Left renal cortex interstitium (tissue), 4 donors: ENCODE data around the gene VIPR2. TPM values are rescaled to one million over a fixed set of nuclear protein-coding genes. Genes with fewer than 3 reads are reported as not detected.
"Not testable (repeated sequence)": the region's sequence is repeated elsewhere in the genome, so short reads cannot be mapped to it uniquely, and the experiment has no call there.

ENCODE experiments used
- DNase-seq, 4 donors: peaks; one replicate each; pipeline ENCODE4 v3.0.0-alpha.2; 2013; ENCODE audit warnings: low read depth in 4 of 4, low spot score in 2 of 4, missing footprints in 1 of 4
- polyA plus RNA-seq, 4 donors: library from polyadenylated mRNA; unstranded; fragments of 120-200 nt; gene quantifications; one replicate each; pipeline ENCODE4 v1.2.1, GENCODE V29; 2013; ENCODE audit not compliant: insufficient read length in 4 of 4

The VIPR2 gene
- polyA plus RNA-seq, 4 donors, result 2.5 to 3.8 (median 3.7) TPM

DNA sequence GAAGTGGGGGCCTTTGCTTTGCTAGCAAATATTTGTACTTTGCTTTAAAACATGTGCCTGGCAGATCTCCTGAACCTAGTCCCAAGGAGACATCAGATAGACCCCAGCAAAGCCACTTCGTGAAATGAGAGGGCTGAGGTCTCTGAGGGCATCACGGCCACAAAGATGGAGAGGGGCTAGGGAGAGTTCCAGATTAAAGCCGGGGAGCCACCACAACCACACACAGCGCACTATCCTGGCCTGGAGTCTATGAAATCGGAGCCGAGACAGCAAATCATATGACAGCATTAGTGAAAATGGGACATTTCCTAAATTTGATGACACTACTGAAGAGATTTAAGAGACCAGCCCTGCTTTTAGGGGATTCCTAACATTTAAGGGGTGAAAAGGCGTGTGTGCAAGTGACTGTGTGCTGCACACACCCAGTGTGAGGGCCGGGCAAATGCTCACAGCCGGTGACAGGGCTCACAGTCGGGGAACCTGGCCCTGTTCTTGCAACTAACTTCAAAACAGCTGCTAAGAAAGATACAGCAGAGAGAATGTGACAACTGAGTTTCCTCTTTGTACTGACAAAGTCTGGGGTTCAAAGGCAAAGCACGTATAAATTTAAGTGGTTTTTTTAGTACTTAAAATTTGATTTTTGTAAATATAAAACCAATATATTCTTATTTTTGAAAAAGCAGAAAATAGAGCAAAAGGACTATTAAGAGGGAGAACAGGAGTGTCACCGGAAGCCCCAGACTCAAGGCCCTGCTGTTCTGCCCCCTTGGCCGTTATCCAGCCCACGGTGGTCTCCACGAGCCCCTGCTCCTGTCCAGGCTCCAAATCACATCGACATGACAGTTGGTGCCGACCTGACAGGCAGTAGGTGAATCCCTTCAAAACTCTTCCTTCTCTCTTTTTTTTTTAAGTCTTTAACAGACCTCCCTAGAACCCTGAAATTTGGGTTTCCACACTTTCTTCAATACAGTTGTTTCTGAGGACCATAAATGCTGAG, 49.5 kb downstream of the VIPR2 start:
- no peak for DNase-seq

DNA sequence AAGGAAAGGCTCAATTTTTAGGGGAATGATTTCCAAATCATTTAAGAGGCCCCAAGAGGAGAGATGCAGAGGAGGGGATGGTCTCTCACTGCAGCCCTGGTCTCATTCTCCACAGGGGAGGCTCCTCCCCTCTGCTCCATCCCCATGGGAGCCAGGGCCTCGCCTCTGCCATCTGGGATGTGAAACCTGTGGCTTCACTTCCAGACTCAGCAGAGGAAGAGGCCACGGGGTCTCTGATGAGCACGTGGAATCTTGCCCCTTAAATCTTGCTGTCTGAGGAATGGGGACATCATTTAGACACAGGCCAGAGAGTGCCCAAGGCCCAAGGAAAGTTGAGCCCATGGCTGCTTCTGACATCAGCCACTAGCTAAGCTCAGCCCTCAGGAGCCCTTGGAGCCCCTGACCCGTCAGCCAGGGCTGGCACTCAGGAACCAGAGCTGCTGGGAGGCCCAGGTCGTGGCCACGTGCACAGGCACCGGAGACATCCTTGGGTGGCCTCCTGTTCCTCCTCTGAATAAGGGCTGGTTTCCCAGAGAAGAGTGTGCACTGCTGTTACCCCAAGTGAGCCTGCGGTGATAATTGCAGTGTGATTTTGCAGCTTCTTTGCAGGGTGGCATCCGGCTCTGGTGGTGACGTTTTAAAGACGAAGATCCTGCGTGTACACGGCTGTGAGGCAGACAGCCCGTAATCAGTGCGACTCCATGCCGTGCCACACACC, 50.5 kb downstream of the VIPR2 start:
- DNase-seq, result no peak

DNA sequence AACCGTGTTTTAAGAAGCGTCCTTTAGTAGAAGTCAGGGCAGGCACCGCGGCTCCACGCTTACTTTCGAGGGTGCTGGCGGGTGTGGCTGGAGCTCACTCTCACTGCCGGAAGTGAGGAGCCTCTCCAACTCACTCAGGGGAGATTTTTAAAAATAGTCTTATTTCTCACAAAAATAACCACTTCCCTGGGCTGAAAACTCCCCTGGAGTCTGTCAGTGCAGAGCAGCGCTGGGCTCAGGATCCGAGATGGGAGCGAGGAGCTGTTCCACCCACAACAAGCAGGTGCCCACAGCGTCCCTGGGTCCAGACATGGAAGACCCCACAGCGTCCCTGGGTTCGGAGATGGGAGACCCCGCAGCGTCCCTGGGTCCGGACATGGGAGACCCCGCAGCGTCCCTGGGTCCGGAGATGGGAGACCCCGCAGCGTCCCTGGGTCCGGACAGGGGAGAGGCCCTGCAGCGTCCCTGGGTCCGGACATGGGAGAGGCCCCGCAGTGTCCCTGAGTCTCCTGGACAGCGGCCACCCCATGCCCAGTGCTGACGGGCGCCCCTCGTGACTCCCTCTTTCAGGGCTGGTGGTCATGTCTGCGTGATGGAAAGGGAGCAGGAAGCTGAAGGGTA, 51.2 kb downstream of the VIPR2 start:
- DNase-seq, result no peak

DNA sequence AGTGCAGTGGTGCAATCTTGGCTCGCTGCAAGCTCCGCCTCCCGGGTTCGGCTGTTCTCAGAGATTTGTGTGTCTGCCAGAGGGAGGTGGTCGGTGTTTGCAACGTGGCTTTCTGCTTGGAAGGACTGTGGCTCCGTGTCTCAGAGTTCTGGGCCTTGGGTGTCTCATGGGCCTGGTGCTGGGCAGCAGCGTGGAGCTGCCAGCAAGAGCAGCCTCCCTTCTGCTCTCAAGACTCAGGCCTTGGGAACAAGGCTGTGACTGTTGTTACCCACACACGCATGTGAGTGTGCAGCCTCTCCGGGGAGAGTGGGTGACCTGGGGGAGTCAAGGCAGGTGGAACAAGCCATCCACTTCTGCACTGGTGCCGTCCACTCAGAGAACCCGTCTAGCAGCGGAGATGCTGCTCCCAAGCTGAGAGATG, 52.0 kb downstream of the VIPR2 start:
- no peak for DNase-seq

DNA sequence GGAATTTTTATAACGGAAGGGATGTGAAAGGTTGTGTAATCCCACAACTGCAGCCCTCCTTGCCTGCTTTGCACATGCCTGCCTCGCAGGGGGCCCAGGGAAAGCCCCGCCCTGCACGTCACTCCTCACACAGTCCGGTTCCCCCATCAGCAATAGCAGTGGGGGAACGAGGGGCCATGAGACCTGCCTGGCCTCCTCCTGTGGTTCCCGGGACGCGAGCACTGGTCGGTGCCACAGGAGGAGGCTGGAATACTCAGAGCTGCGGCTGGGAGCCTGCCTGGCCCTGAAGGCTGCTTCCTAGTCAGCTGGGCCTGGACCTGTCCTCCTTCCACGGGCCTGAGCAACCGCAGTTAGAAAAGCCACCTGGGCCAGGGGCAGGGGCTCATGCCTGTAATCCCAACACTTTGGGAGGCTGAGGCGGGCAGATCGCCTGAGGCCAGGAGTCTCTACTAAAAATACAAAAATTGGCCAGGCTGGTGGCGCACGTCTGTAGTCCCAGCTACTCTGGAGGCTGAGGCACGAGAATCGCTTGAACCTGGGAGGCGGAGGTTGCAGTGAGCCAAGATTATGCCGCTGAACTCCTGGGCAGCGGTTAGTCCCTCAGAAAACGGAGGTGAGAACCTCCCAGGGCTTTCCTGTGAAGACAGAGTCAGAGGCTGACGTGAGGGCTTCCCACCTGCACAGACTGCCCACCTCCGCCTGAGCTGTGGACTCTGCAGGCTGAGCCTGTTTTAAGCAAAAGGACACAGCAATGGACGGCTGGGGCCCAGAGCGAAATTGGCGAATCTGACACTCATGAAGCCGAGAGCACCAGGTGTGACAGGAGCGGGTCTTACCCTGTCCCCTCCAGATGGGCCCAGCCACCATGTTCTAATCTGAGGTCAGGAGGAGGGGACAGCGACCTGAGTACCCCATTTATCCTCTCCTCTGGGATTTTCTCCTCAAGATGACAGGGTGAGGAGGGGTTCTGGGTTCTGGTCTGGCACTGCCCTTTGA, 52.9 kb downstream of the VIPR2 start:
- no peak for DNase-seq

DNA sequence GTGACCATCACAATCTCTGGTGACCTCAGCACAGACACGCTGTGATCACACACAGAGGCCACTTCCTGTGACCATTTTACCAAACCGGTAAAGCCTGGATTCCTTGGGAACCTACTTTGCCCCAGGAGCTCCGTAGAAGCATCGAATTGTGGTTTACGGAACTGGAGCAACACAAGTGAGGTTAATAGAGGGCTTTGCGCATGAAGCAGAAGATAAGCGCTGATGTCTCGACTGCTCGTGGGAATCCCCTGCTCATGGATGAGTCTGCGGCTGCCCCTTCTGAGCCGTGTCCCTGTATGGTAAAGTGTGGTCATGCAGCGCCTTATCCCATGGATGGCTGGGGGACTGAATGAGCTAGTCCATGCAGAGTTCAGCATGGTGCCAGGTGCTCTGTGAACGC, 53.6 kb downstream of the VIPR2 start:
- no peak for DNase-seq

DNA sequence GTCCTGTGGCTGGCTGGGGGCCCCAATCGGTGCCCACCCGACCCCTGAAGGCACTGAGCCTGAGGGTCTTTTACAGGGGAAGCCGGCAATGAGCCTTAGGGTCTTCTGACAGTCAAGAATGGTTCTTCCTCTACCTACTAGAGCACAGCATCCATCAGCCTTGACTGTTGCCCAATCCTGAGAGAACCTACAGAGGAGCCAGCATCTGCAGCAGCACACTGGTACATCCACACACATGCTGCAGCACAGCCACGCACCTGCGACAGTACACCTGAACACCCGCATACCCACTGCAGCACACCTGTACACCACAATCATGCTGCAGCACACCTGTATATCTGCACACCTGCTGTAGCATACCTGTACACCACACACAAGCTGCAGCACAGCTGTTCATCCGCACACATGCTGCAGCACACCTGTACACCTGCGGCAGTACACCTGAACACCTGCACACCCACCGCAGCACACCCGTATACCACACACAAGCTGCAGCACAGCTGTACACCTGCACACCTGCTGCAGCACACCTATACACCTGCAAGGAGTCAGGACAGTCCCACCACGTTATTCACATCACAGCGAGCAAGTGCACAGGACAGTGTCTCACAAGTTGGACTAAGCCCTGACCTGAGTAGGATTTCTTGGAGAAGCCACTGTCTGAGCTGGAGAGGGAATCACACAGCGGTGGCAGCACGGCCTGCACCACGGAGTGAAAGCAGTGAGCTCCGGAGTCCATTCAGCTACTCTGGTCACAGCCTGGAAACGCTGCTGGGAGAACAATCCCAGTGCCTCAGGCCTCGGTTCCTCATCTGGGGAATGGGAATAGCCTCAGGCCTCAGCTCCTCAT, 56.4 kb downstream of the VIPR2 start:
- DNase-seq, result no peak

DNA sequence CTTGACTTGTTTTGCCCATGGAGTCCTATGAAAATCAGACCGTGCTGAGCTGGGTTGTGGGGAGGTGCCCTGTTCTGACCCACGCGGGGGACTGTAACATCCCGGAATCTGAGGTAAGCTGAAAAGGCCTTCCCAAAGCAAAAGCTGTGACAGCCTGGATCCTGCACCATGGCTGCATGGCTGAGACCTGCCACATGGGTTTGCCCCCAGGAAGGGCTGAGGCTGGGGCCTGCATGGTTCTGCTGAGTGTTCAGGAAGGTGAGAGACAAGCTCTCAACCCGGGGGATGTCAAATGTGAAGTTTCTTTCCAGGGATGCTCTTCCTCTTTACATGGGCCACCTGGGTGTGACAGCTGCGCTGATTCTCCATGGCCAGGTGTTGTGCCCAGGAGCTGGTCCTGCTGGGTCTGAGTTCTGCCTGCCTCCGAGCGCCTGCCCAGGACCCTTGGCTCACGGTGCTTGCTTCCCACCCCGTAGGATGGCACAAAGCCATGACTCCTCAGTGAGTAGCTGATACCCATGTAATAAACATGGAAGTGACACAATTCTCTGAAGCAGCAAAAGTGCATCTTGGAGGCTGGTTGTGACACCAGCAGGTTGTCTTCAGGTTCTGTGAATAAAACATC, 58.3 kb downstream of the VIPR2 start:
- DNase-seq, result no peak

DNA sequence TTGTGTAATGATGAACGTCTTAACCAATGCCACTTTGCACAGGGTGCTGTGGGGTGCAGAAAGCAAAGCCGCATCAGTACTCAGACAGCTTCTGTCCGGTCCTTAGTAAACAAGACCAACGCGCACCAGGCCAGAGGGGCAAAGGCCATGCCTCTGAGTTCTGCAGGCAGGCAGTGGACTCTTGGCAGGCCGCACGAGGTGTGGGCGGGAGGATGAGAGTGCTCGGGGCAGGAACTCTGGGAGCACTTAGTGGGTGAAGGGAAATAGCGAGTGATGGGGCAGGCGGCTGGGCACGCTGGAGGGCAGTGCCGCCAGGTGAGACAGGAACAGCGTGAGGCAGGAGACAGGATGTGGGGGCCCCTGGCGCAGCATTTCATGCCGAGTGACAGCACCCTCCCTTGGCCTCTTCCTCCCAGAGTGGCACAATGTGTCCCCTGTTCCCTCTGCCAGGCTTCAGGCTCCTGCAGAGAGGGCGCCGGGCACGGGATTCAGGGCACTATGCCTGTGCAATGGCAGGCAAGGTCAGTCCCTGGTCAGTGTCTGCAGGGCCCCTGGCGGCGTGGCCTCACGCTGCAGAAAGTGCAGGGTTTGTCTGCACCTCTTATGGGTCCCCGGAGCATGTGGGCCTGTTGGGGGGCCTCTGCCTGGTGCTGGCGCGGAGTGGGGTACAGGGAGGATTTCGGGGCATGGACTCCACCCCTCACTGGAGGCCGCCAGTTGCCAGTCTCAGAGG, 60.4 kb downstream of the VIPR2 start:
- DNase-seq, result no peak

DNA sequence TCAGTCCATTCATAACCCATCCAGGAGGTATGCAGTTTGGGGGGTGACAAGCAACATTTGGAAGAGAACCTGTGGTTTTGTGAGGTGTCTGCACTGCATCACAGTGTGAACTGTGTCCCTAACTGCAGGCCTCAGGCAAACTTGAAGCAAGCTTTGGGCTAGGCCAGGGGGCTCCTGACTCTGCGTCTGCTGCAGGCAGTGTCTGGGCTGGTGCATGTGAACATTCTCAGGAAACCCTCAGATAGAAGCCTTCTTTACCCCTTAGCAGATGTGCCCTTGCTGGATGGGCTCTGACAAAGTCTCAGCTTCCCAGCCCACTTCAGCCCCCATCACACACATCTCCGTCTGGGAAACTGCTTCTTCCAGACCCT, 61.0 kb downstream of the VIPR2 start:
- DNase-seq, result no peak

DNA sequence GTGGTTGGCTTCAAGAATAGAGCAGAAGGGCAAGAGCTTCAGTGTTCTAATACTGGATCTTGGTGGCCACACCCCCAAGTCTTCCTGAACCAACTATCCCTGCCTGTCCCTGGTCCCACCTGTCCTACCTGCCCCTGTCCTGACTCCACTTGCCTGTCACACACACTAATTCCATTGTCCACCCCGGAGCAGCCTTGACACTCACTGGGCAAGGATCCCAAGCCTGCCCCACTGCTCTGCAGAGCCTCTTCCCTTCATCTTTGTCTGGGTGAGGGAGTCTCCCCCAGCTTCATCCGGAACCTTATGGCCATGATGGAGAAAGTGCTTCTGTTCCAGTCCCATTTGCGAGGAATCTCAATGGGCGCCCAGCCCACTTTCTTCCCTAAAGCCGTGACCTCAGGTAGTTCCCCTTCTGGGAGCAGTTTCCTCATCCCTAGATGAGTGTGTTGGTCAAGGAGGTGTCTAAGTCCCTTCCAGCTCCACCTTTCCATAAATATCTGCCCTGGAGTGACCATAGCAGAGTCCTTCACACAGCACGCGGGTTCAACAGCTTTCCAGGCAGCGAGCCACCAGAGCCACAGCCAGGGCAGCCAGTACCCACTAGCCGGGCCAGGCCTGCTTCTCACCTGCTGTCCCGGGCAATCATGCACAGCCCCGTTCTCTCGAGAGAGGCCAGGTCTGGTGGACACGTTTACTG, 61.5 kb downstream of the VIPR2 start:
- no peak for DNase-seq

DNA sequence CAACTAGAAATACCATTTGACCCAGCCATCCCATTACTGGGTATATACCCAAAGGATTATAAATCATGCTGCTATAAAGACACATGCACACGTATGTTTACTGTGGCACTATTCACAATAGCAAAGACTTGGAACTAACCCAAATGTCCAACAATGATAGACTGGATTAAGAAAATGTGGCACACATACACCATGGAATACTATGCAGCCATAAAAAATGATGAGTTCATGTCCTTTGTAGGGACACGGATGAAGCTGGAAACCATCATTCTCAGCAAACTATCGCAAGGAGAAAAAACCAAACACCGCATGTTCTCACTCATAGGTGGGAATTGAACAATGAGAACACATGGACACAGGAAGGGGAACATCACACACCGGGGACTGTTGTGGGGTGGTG, 62.6 kb downstream of the VIPR2 start:
- not testable (repeated sequence) for DNase-seq

DNA sequence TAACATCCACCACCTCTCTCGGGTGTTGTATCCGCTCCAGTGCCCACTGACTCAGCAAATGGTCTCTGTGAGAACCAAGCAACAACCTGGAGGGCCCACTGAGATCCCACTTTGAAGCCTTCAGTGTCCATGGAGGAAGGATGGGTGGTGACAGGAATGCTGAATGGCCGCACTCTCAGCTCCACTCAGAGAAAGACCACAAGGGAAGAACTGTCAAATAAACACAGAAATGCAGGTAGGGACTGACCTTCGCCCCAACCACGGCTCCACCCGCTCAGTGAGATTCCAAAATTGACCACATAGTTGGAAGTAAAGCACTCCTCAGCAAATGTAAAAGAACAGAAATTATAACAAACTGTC, 65.8 kb downstream of the VIPR2 start:
- DNase-seq, result no peak

DNA sequence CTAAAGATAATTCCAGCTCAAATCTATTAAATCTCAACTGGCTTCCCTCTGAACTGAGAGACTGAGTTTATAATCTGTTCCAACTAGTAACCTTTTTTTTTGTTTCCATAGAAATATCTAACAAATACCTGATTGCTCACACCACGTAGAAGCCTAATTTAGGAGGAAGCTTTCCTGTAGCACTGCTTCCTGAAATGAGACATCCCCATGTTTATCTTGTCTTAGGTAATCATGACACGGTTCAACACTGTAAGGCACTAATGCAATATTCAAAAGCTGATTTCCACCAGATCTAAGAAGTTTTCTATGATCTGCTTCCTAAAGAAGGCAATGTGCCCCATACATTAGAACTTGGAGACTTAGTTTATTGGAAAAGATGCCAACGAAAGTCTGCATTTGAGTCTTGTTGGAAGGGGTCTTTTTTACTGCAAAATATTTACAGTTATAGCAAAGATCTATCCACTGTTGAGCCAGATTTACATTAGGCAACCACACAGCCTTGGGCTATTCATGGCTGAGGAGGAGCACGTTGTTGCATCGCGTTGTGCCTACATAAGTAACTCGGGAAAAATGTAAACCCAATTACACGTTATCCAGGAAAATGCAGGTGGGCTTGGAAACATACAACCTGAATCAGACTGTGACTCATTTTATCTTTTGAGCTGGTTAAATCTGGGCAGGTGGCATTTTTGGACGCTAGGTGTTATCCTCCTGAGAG, 66.3 kb downstream of the VIPR2 start:
- DNase-seq, result no peak

DNA sequence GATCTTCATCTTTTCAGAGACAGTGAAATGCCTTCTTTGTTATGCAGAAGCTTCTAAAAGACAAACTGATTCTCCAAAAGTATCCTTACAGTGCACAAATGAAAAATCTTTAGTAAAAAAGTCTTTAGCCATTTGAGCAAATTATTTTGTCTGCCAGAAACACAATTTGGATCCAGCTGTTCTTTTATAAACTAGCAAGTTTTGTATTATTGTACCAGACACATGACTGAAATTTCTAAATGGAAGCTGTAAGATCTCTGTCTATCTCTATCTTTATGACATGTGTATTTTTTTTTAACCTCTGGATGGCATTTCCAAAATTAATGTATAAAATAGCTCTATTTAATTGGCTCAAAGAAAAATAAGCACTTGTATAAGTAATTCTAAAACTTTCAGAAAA, 68.3 kb downstream of the VIPR2 start:
- DNase-seq, result no peak

DNA sequence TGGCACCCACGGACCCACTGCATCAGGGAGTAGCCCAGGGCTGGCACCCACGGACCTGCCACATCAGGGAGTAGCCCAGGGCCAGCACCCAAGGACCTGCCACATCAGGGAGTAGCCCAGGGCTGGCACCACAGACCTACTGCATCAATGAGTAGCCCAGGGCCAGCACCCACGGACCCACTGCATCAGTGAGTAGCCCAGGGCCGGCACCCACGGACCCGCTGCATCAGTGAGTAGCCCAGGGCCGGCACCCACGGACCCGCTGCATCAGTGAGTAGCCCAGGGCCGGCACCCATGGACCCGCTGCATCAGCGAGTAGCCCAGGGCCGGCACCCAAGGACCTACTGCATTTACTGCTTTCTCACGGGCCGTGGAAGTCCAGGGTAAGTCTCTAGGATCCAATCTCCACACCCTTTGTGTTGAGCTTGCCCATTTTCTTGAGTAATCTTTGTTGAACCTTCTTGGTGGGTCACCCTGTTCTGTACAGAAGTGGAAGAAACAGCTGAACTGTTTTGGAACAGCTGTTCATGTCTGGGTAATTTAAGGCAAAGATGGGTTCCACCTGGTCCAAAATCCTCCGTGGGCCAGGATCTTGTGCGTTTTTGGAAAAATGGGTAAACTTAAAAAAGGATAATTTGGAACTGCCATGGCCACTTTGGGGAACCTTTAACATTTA, 69.0 kb downstream of the VIPR2 start:
- DNase-seq, result no peak
